Breast epithelium (tissue), 4 donors: Measurements from ENCODE around the gene SLC4A11. TPM values are rescaled to one million over a fixed set of nuclear protein-coding genes. Genes with fewer than 3 reads are reported as not detected.

ENCODE experiments used
- DNase-seq, 2 donors: peaks; one replicate each; pipeline ENCODE4 v3.0.0-alpha.2; 2019; ENCODE audit warnings: low spot score in 2 of 2
- H3K27ac ChIP-seq, 2 donors: fragments of 200-600 bp; sonication (generic) in 1 of 2; one replicate each; pipeline ENCODE4 v1.5.1; 2016 to 2019; ENCODE audit warnings: mild to moderate bottlenecking in 1 of 2
- H3K27me3 ChIP-seq, 2 donors: fragments of 200-600 bp; sonication (generic) in 1 of 2; one replicate each; pipeline versions ENCODE4 v1.5.1 to v1.6.0; 2017 to 2019; ENCODE audit warnings: control low read depth in 1 of 2, mild to moderate bottlenecking in 1 of 2
- H3K36me3 ChIP-seq: fragments of 200-600 bp; one replicate; pipeline ENCODE4 v1.5.1; 2019
- H3K4me1 ChIP-seq, 2 donors: fragments of 200-600 bp; sonication (generic); one replicate each; pipeline ENCODE4 v1.5.1; 2016 to 2019; ENCODE audit warnings: control low read depth in 1 of 2
- H3K4me3 ChIP-seq, 3 donors: fragments of 200-600 bp; sonication (generic); 1 replicate in 2 of 3; 2 replicates in 1 of 3; pipeline ENCODE4 v1.5.1; 2016 to 2019; ENCODE audit warnings: mild to moderate bottlenecking in 3 of 3, moderate library complexity in 2 of 3
- H3K9me3 ChIP-seq, 2 donors: fragments of 200-600 bp; sonication (generic) in 1 of 2; one replicate each; pipeline ENCODE4 v1.5.1; 2016 to 2019; ENCODE audit warnings: control low read depth in 1 of 2
- POLR2A ChIP-seq: fragments of 450-650 bp; IDR thresholded peaks from one replicate; pipeline ENCODE4 v1.6.1; 2016; ENCODE audit warnings: antibody characterized with exemption, mild to moderate bottlenecking, moderate library complexity
- POLR2AphosphoS5 ChIP-seq, 3 donors: sonication (generic); formaldehyde crosslinking; IDR thresholded peaks; one replicate each; pipeline ENCODE4 v1.6.1; 2017; ENCODE audit warnings: antibody characterized with exemption in 3 of 3
- intact Hi-C: fragments of 100-400 bp; cut with DNase I; formaldehyde crosslinking; loops from one replicate; pipeline ENCODE4 v1.15.1; 2023; ENCODE audit warnings: low total_unique reads
- total RNA-seq, 3 donors: library from RNA; depleted of rRNA; stranded (reverse); fragments of >200 nt; gene quantifications; one replicate each; pipeline ENCODE4 v1.1.0, GENCODE V29; 2016
- TF ChIP-seq, protein P1 (sequence below), 3 donors: fragments of 450-650 bp; IDR thresholded peaks; one replicate each; pipeline ENCODE4 v1.5.1; 2016 to 2017; ENCODE audit warnings: antibody characterized with exemption in 3 of 3, mild to moderate bottlenecking in 3 of 3, moderate library complexity in 3 of 3

The SLC4A11 gene
- total RNA-seq, 3 donors from 2014 or later: 0.48 to 4.9 (median 3.1) TPM

- Histone ChIP-seq H3K36me3 (no peaks in the 10 kb centered on the region), H3K9me3 (no peaks in the 10 kb centered on the region), H3K4me1 (no peaks in the 10 kb centered on the region), H3K4me3 (no peak overlapping the region), H3K27me3 (no peaks in the 10 kb centered on the region), H3K27ac (no peak overlapping the region)
- no peak for DNase-seq
- TF ChIP-seq POLR2AphosphoS5 (IDR thresholded peaks at IDR 0.05): no peak
- TF ChIP-seq POLR2A: no peak
- TF ChIP-seq, protein P1, sequence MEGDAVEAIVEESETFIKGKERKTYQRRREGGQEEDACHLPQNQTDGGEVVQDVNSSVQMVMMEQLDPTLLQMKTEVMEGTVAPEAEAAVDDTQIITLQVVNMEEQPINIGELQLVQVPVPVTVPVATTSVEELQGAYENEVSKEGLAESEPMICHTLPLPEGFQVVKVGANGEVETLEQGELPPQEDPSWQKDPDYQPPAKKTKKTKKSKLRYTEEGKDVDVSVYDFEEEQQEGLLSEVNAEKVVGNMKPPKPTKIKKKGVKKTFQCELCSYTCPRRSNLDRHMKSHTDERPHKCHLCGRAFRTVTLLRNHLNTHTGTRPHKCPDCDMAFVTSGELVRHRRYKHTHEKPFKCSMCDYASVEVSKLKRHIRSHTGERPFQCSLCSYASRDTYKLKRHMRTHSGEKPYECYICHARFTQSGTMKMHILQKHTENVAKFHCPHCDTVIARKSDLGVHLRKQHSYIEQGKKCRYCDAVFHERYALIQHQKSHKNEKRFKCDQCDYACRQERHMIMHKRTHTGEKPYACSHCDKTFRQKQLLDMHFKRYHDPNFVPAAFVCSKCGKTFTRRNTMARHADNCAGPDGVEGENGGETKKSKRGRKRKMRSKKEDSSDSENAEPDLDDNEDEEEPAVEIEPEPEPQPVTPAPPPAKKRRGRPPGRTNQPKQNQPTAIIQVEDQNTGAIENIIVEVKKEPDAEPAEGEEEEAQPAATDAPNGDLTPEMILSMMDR (IDR thresholded peaks at IDR 0.05): no peak
- intact Hi-C loops: no loop called here
Measured at GRCh38 chr20:3177746-3178485, 61.1 kb downstream of the SLC4A11 start.

Other genes starting within 250 kb of the SLC4A11 start
- not detected for gene GNRH2, start 195.6 kb downstream of the SLC4A11 start, total RNA-seq
- gene MRPS26, start 193.1 kb downstream of the SLC4A11 start, total RNA-seq: 10 to 100 TPM; 34.4 to 50.8 (median 44.9) TPM
- 1 to 10 TPM in 1 of 3 donors, not detected in 2; 4.5 TPM for gene OXT, start 167.6 kb downstream of the SLC4A11 start, total RNA-seq
- gene AVP, start 154.5 kb downstream of the SLC4A11 start, total RNA-seq: not detected
- gene FASTKD5, start 79.3 kb downstream of the SLC4A11 start, total RNA-seq: 10 to 100 TPM; 15.4 to 18.3 (median 16.3) TPM
- gene UBOX5, start 79.3 kb downstream of the SLC4A11 start, total RNA-seq: 1 to 10 TPM; 5.9 to 8.9 (median 6.6) TPM
- gene LZTS3, start 65.6 kb downstream of the SLC4A11 start, total RNA-seq: 10 to 100 TPM in 2 of 3 donors, 1 to 10 TPM in 1; 9.3 to 12.1 (median 11.3) TPM
- gene DDRGK1, start 34.5 kb downstream of the SLC4A11 start, total RNA-seq: 10 to 100 TPM; 87.1 to 91.8 (median 89.8) TPM
- gene ITPA, start 29.7 kb downstream of the SLC4A11 start, total RNA-seq: 10 to 100 TPM; 35.2 to 43.6 (median 39.1) TPM
- 10 to 100 TPM; 15.7 to 35.8 (median 22.8) TPM for gene DNAAF9, start 168.5 kb upstream of the SLC4A11 start, total RNA-seq
- 10 to 100 TPM; 26.5 to 35.6 (median 32.3) TPM for gene ATRN, start 231.8 kb upstream of the SLC4A11 start, total RNA-seq